HEK293 (cell line): ENCODE measurements around the gene CALR3.

Experiments used
- OVOL3 ChIP-seq: fragments of 450-650 bp; formaldehyde crosslinking; IDR thresholded peaks from 2 replicates; pipeline ENCODE4 v1.5.1; 2016; ENCODE audit warnings: missing biosample characterization, missing genetic modification characterization
- TCF7L2 ChIP-seq: IDR thresholded peaks from 2 replicates; pipeline ENCODE4 v1.6.1; 2011; ENCODE audit warnings: low read depth, mild to moderate bottlenecking, inconsistent platforms, low read length, moderate library complexity, borderline replicate concordance
- YY1 ChIP-seq: fragments of 450-650 bp; formaldehyde crosslinking; IDR thresholded peaks from 2 replicates; pipeline ENCODE4 v1.5.1; 2018; ENCODE audit warnings: missing biosample characterization, missing genetic modification characterization
- ZBTB17 ChIP-seq: fragments of 450-650 bp; formaldehyde crosslinking; IDR thresholded peaks from 2 replicates; pipeline ENCODE4 v1.5.1; 2016; ENCODE audit warnings: missing biosample characterization, missing genetic modification characterization
- ZIC2 ChIP-seq: fragments of 450-650 bp; formaldehyde crosslinking; IDR thresholded peaks from 2 replicates; pipeline ENCODE4 v1.5.1; 2016; ENCODE audit warnings: missing biosample characterization, missing genetic modification characterization
- ZNF423 ChIP-seq: fragments of 450-650 bp; formaldehyde crosslinking; IDR thresholded peaks from 2 replicates; pipeline ENCODE4 v1.5.1; 2016; ENCODE audit warnings: missing biosample characterization, missing genetic modification characterization
- ZNF610 ChIP-seq: fragments of 450-650 bp; formaldehyde crosslinking; IDR thresholded peaks from 2 replicates; pipeline ENCODE4 v1.5.1; 2016; ENCODE audit warnings: missing biosample characterization, missing genetic modification characterization, borderline replicate concordance
- ZNF785 ChIP-seq: fragments of 450-650 bp; formaldehyde crosslinking; IDR thresholded peaks from 2 replicates; pipeline ENCODE4 v1.5.1; 2016; ENCODE audit warnings: missing biosample characterization, missing genetic modification characterization
- TF ChIP-seq, protein P1 (sequence below): fragments of 450-650 bp; formaldehyde crosslinking; IDR thresholded peaks from 2 replicates; pipeline ENCODE4 v1.5.1; 2016; ENCODE audit warnings: missing biosample characterization, missing genetic modification characterization
- TF ChIP-seq, protein P2 (sequence below): fragments of 450-650 bp; formaldehyde crosslinking; IDR thresholded peaks from 2 replicates; pipeline ENCODE4 v1.5.1; 2016; ENCODE audit warnings: missing biosample characterization, missing genetic modification characterization
- TF ChIP-seq, protein P3 (sequence below): fragments of 450-650 bp; formaldehyde crosslinking; IDR thresholded peaks from 2 replicates; pipeline ENCODE4 v1.5.1; 2016; ENCODE audit warnings: missing biosample characterization, missing genetic modification characterization, low read depth
- TF ChIP-seq, protein P4 (sequence below): fragments of 450-650 bp; formaldehyde crosslinking; IDR thresholded peaks from 2 replicates; pipeline ENCODE4 v1.5.1; 2016; ENCODE audit warnings: missing biosample characterization, missing genetic modification characterization
- TF ChIP-seq, protein P5 (sequence below): fragments of 450-650 bp; formaldehyde crosslinking; IDR thresholded peaks from 2 replicates; pipeline ENCODE4 v1.5.1; 2016; ENCODE audit warnings: missing biosample characterization, missing genetic modification characterization

DNA sequence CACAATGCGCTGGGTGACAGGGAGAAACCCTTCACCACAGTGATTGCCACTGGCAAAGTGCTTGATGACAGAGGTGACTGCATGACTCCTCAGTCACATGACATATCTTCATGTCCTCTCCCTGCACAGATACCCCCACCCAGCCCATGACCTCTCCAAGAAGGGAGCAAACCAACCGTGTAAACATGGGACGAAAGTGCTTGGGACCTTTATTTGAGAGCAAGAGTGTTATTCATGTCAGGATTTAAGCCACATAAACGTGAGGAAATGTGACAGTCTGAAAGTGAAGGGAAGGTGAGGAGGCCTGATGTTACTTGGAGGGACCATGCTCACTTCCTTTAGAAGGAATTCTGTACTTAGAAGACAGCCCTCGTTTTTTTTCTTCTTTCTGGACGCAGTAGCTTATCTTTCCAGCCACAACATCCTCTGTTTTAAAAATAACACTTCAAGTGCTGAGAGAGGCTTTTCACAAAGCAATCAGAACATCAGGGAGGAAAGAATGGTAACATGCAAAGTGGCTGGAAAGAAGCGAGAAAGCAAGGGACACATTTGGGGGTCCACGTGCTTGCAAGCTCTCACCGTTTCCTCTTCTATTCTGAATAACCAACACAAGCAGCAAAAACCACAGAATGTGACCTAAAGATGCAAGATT lies 59.8 kb downstream of the CALR3 start:
- TF ChIP-seq, protein P1, sequence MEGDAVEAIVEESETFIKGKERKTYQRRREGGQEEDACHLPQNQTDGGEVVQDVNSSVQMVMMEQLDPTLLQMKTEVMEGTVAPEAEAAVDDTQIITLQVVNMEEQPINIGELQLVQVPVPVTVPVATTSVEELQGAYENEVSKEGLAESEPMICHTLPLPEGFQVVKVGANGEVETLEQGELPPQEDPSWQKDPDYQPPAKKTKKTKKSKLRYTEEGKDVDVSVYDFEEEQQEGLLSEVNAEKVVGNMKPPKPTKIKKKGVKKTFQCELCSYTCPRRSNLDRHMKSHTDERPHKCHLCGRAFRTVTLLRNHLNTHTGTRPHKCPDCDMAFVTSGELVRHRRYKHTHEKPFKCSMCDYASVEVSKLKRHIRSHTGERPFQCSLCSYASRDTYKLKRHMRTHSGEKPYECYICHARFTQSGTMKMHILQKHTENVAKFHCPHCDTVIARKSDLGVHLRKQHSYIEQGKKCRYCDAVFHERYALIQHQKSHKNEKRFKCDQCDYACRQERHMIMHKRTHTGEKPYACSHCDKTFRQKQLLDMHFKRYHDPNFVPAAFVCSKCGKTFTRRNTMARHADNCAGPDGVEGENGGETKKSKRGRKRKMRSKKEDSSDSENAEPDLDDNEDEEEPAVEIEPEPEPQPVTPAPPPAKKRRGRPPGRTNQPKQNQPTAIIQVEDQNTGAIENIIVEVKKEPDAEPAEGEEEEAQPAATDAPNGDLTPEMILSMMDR (tag by site-specific recombination) = no peak
- TF ChIP-seq TCF7L2 (no peak), ZNF785 (no peak), YY1 (no peak), ZIC2 (tag by site-specific recombination) (no peak), ZBTB17 (tag by site-specific recombination) (no peak), ZNF423 (tag by site-specific recombination) (no peak), OVOL3 (tag by site-specific recombination) (no peak), ZNF610 (no peak)
- TF ChIP-seq, protein P2, sequence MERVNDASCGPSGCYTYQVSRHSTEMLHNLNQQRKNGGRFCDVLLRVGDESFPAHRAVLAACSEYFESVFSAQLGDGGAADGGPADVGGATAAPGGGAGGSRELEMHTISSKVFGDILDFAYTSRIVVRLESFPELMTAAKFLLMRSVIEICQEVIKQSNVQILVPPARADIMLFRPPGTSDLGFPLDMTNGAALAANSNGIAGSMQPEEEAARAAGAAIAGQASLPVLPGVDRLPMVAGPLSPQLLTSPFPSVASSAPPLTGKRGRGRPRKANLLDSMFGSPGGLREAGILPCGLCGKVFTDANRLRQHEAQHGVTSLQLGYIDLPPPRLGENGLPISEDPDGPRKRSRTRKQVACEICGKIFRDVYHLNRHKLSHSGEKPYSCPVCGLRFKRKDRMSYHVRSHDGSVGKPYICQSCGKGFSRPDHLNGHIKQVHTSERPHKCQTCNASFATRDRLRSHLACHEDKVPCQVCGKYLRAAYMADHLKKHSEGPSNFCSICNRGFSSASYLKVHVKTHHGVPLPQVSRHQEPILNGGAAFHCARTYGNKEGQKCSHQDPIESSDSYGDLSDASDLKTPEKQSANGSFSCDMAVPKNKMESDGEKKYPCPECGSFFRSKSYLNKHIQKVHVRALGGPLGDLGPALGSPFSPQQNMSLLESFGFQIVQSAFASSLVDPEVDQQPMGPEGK (tag by site-specific recombination) = no peak
- TF ChIP-seq, protein P3, sequence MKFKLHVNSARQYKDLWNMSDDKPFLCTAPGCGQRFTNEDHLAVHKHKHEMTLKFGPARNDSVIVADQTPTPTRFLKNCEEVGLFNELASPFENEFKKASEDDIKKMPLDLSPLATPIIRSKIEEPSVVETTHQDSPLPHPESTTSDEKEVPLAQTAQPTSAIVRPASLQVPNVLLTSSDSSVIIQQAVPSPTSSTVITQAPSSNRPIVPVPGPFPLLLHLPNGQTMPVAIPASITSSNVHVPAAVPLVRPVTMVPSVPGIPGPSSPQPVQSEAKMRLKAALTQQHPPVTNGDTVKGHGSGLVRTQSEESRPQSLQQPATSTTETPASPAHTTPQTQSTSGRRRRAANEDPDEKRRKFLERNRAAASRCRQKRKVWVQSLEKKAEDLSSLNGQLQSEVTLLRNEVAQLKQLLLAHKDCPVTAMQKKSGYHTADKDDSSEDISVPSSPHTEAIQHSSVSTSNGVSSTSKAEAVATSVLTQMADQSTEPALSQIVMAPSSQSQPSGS (tag by site-specific recombination) = no peak
- TF ChIP-seq, protein P4, sequence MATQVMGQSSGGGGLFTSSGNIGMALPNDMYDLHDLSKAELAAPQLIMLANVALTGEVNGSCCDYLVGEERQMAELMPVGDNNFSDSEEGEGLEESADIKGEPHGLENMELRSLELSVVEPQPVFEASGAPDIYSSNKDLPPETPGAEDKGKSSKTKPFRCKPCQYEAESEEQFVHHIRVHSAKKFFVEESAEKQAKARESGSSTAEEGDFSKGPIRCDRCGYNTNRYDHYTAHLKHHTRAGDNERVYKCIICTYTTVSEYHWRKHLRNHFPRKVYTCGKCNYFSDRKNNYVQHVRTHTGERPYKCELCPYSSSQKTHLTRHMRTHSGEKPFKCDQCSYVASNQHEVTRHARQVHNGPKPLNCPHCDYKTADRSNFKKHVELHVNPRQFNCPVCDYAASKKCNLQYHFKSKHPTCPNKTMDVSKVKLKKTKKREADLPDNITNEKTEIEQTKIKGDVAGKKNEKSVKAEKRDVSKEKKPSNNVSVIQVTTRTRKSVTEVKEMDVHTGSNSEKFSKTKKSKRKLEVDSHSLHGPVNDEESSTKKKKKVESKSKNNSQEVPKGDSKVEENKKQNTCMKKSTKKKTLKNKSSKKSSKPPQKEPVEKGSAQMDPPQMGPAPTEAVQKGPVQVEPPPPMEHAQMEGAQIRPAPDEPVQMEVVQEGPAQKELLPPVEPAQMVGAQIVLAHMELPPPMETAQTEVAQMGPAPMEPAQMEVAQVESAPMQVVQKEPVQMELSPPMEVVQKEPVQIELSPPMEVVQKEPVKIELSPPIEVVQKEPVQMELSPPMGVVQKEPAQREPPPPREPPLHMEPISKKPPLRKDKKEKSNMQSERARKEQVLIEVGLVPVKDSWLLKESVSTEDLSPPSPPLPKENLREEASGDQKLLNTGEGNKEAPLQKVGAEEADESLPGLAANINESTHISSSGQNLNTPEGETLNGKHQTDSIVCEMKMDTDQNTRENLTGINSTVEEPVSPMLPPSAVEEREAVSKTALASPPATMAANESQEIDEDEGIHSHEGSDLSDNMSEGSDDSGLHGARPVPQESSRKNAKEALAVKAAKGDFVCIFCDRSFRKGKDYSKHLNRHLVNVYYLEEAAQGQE (tag by site-specific recombination) = no peak
- TF ChIP-seq, protein P5, sequence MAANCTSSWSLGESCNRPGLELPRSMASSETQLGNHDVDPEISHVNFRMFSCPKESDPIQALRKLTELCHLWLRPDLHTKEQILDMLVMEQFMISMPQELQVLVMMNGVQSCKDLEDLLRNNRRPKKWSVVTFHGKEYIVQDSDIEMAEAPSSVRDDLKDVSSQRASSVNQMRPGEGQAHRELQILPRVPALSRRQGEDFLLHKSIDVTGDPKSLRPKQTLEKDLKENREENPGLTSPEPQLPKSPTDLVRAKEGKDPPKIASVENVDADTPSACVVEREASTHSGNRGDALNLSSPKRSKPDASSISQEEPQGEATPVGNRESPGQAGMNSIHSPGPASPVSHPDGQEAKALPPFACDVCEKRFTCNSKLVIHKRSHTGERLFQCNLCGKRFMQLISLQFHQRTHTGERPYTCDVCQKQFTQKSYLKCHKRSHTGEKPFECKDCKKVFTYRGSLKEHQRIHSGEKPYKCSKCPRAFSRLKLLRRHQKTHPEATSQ (tag by site-specific recombination) = no peak
